MM.1S (cell line): Measurements from ENCODE around the gene TMEM187.
A peak's percentile ranks its signal among the peaks of the same experiment; 100 is the strongest.

Experiments used
- DNase-seq: peaks from one replicate; pipeline ENCODE4 v3.0.0-alpha.2; 2015
- H2AFZ ChIP-seq: fragments of 300-600 bp; sonication (generic); 2 replicates; pipeline ENCODE4 v1.6.0; 2016; ENCODE audit warnings: antibody characterized with exemption, low read length
- H3F3A ChIP-seq: fragments of 300-600 bp; sonication (generic); 2 replicates; pipeline ENCODE4 v1.6.1; 2016; ENCODE audit warnings: mild to moderate bottlenecking, antibody characterized with exemption, low read length, moderate library complexity, mixed read lengths; ENCODE audit not compliant: insufficient read depth
- H3K27ac ChIP-seq: fragments of 300-600 bp; sonication (generic); 2 replicates; pipeline ENCODE4 v1.5.1; 2016; ENCODE audit warnings: mild to moderate bottlenecking, low read length
- H3K27me3 ChIP-seq: fragments of 300-600 bp; sonication (generic); replicated peaks from 2 replicates; pipeline ENCODE4 v1.6.0; 2016; ENCODE audit warnings: low read length; ENCODE audit not compliant: insufficient read depth
- H3K36me3 ChIP-seq: fragments of 300-600 bp; sonication (generic); replicated peaks from 2 replicates; pipeline ENCODE4 v1.6.1; 2016; ENCODE audit warnings: mild to moderate bottlenecking, low read length, mixed read lengths; ENCODE audit not compliant: insufficient read depth
- H3K4me1 ChIP-seq: fragments of 300-600 bp; sonication (generic); 2 replicates; pipeline ENCODE4 v1.6.1; 2016; ENCODE audit warnings: low read length, mixed read lengths
- H3K4me2 ChIP-seq: fragments of 300-600 bp; sonication (generic); 2 replicates; pipeline ENCODE4 v1.6.0; 2016; ENCODE audit warnings: low read depth, low read length
- H3K4me3 ChIP-seq: fragments of 300-600 bp; sonication (generic); 2 replicates; pipeline ENCODE4 v1.5.1; 2016; ENCODE audit warnings: low read length, mixed read lengths
- H3K79me2 ChIP-seq: fragments of 300-600 bp; sonication (generic); 2 replicates; pipeline ENCODE4 v1.6.1; 2016; ENCODE audit warnings: mixed run types, low read length, mixed read lengths
- H3K9ac ChIP-seq: fragments of 300-600 bp; sonication (generic); 2 replicates; pipeline ENCODE4 v1.6.1; 2016; ENCODE audit warnings: low read length, mixed read lengths
- H3K9me2 ChIP-seq: fragments of 300-600 bp; sonication (generic); replicated peaks from 2 replicates; pipeline ENCODE4 v1.6.1; 2016; ENCODE audit warnings: mild to moderate bottlenecking, low read length, mixed read lengths; ENCODE audit not compliant: insufficient read depth
- H3K9me3 ChIP-seq: fragments of 300-600 bp; sonication (generic); replicated peaks from 2 replicates; pipeline ENCODE4 v1.6.1; 2016; ENCODE audit warnings: mild to moderate bottlenecking, low read length, mixed read lengths; ENCODE audit not compliant: insufficient read depth
- H4K20me1 ChIP-seq: fragments of 300-600 bp; sonication (generic); 2 replicates; pipeline ENCODE4 v1.6.1; 2016; ENCODE audit warnings: mild to moderate bottlenecking, low read length, moderate library complexity, mixed read lengths; ENCODE audit not compliant: insufficient read depth
- EZH2 ChIP-seq: fragments of 300-600 bp; sonication (generic); optimal IDR thresholded peaks from 2 replicates; pipeline ENCODE3; 2017; ENCODE audit warnings: low read depth, mild to moderate bottlenecking, antibody characterized with exemption, low read length, mixed read lengths
- EZH2phosphoT487 ChIP-seq: fragments of 300-600 bp; sonication (generic); IDR thresholded peaks from 2 replicates; pipeline ENCODE4 v1.6.1; 2018; ENCODE audit warnings: antibody characterized with exemption, low read length
- TF ChIP-seq, protein P1 (sequence below): fragments of 300-600 bp; sonication (generic); IDR thresholded peaks from 2 replicates; pipeline ENCODE4 v1.5.1; 2016; ENCODE audit warnings: antibody characterized with exemption, low read length, mixed read lengths

Gene TMEM187

DNA sequence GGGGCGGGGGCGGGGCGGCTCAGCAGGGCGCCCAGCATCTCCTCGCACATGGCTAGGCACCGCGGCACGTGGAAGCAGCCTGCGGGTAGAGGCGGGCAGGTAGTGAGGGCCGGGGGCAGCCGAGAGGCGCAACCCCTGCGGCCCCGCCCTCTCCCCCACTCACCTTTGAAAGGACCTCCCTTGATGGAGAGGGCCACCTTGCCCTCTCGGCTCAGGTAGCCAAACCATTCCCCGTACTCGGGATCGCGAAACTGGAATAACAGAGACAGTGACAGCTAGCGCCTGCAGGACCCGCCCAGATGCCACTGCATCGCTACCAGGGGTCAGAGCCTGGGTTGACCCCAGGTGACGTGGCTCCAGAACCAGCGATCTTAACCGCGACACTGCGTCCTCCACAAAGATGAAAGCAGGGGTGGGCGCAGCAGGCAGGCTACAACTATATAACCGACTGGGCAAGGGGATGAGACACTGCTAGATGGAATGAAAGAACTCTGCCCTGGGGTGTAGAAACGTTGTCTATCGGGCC, 37.2 kb upstream of the TMEM187 start:
- Histone ChIP-seq H2AFZ (no peak overlapping the region), H3K27ac (no peak overlapping the region), H3K4me1 (no peaks in the 10 kb centered on the region), H3F3A (no peaks in the 10 kb centered on the region), H3K9ac (peak overlapping the region; percentile 29; the same call in 1 of the 2 replicates), H3K79me2 (peaks cover 40% of the 10 kb centered on the region), H4K20me1 (no peaks in the 10 kb centered on the region), H3K27me3 (no peaks in the 10 kb centered on the region), H3K36me3 (no peaks in the 10 kb centered on the region), H3K9me2 (no peaks in the 10 kb centered on the region), H3K4me3 (peak overlapping the region; percentile 25; the same call in 1 of the 2 replicates), H3K4me2 (peak overlapping the region; percentile 57; the same call in 1 of the 2 replicates), H3K9me3 (no peaks in the 10 kb centered on the region)
- DNase-seq = no peak
- TF ChIP-seq EZH2 (no peak), EZH2phosphoT487 (no peak)
- TF ChIP-seq, protein P1, sequence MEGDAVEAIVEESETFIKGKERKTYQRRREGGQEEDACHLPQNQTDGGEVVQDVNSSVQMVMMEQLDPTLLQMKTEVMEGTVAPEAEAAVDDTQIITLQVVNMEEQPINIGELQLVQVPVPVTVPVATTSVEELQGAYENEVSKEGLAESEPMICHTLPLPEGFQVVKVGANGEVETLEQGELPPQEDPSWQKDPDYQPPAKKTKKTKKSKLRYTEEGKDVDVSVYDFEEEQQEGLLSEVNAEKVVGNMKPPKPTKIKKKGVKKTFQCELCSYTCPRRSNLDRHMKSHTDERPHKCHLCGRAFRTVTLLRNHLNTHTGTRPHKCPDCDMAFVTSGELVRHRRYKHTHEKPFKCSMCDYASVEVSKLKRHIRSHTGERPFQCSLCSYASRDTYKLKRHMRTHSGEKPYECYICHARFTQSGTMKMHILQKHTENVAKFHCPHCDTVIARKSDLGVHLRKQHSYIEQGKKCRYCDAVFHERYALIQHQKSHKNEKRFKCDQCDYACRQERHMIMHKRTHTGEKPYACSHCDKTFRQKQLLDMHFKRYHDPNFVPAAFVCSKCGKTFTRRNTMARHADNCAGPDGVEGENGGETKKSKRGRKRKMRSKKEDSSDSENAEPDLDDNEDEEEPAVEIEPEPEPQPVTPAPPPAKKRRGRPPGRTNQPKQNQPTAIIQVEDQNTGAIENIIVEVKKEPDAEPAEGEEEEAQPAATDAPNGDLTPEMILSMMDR = no peak

DNA sequence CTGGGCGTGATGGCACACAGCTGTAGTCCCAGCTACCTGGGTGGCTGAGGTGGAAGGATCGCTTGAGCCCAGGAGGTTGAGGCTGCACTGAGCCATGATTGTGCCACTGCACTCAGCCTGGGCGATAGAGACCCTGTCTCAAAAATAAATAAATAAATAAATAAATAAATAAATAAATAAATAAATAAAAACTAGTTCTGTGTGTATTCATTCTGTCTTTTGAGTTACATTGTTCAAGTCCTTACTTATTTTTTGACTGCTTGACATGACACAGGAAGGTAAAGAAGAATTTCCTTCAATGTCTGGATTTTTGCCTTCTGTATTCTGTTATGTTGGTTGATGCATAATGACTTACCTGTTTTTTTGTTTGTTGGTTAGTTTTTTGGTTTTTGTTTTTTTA, 35.5 kb upstream of the TMEM187 start:
- no peaks in the 10 kb centered on the region for H3K9me2 ChIP-seq
- H3K9ac ChIP-seq = no peak overlapping the region
- peaks cover 25% of the 10 kb centered on the region for H3K79me2 ChIP-seq
- no peaks in the 10 kb centered on the region for H4K20me1 ChIP-seq
- DNase-seq = no peak
- no peak overlapping the region for H3K4me2 ChIP-seq
- no peak overlapping the region for H3K4me3 ChIP-seq
- H3K36me3 ChIP-seq = no peaks in the 10 kb centered on the region
- no peaks in the 10 kb centered on the region for H3K27me3 ChIP-seq
- H2AFZ ChIP-seq = no peak overlapping the region
- H3K9me3 ChIP-seq = no peaks in the 10 kb centered on the region
- no peak overlapping the region for H3K27ac ChIP-seq
- no peaks in the 10 kb centered on the region for H3F3A ChIP-seq
- TF ChIP-seq EZH2 = no peak
- TF ChIP-seq EZH2phosphoT487 = no peak
- TF ChIP-seq, protein P1 = no peak
- no peaks in the 10 kb centered on the region for H3K4me1 ChIP-seq

GRCh38 chrX:153938226-153938786, 34.2 kb upstream of the TMEM187 start:
- Histone ChIP-seq H3F3A (no peaks in the 10 kb centered on the region), H3K9me3 (no peaks in the 10 kb centered on the region), H3K9me2 (no peaks in the 10 kb centered on the region), H3K4me2 (no peak overlapping the region), H3K9ac (no peak overlapping the region), H2AFZ (no peak overlapping the region), H4K20me1 (no peaks in the 10 kb centered on the region), H3K27ac (no peak overlapping the region), H3K4me3 (no peak overlapping the region), H3K27me3 (no peaks in the 10 kb centered on the region), H3K4me1 (no peaks in the 10 kb centered on the region), H3K79me2 (peaks cover 12% of the 10 kb centered on the region), H3K36me3 (no peaks in the 10 kb centered on the region)
- no peak for DNase-seq
- TF ChIP-seq, protein P1 = no peak
- TF ChIP-seq EZH2 (no peak), EZH2phosphoT487 (no peak)
